Left renal cortex interstitium (tissue), 4 donors: ENCODE results near the gene SLC22A12. TPM values are rescaled to one million over a fixed set of nuclear protein-coding genes. Genes with fewer than 3 reads are reported as not detected.

Experiments used
- DNase-seq, 4 donors: peaks; one replicate each; pipeline ENCODE4 v3.0.0-alpha.2; 2013; ENCODE audit warnings: low read depth in 4 of 4, low spot score in 2 of 4, missing footprints in 1 of 4
- polyA plus RNA-seq, 4 donors: library from polyadenylated mRNA; unstranded; fragments of 120-200 nt; gene quantifications; one replicate each; pipeline ENCODE4 v1.2.1, GENCODE V29; 2013; ENCODE audit not compliant: insufficient read length in 4 of 4

SLC22A12 gene
- polyA plus RNA-seq, 4 donors, result 3.6 to 5.6 (median 5.5) TPM

- peak in 2 of 4 donors; percentile 67 to 80 for DNase-seq
Measured at GRCh38 chr11:64620381-64620971, 29.5 kb downstream of the SLC22A12 start.

- DNase-seq, result no peak
Measured at GRCh38 chr11:64621283-64622019, 30.4 kb downstream of the SLC22A12 start.

- no peak for DNase-seq
Measured at GRCh38 chr11:64622681-64623080, 31.7 kb downstream of the SLC22A12 start.

GRCh38 chr11:64624883-64625481, 34.0 kb downstream of the SLC22A12 start:
- DNase-seq, result no peak

- no peak for DNase-seq
Measured at GRCh38 chr11:64626637-64627036, 35.6 kb downstream of the SLC22A12 start.

GRCh38 chr11:64627371-64627770, 36.4 kb downstream of the SLC22A12 start:
- DNase-seq, result no peak

GRCh38 chr11:64628596-64628995, 37.6 kb downstream of the SLC22A12 start:
- DNase-seq, result no peak

GRCh38 chr11:64629103-64629502, 38.1 kb downstream of the SLC22A12 start:
- no peak for DNase-seq

- no peak for DNase-seq
Measured at GRCh38 chr11:64629796-64630562, 39.0 kb downstream of the SLC22A12 start.

GRCh38 chr11:64631675-64632074, 40.7 kb downstream of the SLC22A12 start:
- DNase-seq, result no peak

GRCh38 chr11:64632237-64632636, 41.2 kb downstream of the SLC22A12 start:
- DNase-seq, result no peak

- DNase-seq, result no peak
Measured at GRCh38 chr11:64632654-64633053, 41.6 kb downstream of the SLC22A12 start.

- no peak for DNase-seq
Measured at GRCh38 chr11:64633555-64634159, 42.6 kb downstream of the SLC22A12 start.

- no peak for DNase-seq
Measured at GRCh38 chr11:64637334-64638017, 46.5 kb downstream of the SLC22A12 start.

- DNase-seq, result peak in 1 of 4 donors; percentile 41
Measured at GRCh38 chr11:64638018-64638665, 47.1 kb downstream of the SLC22A12 start.

- no peak for DNase-seq
Measured at GRCh38 chr11:64638829-64639228, 47.8 kb downstream of the SLC22A12 start.

- DNase-seq, result no peak
Measured at GRCh38 chr11:64639885-64640284, 48.9 kb downstream of the SLC22A12 start.

- no peak for DNase-seq
Measured at GRCh38 chr11:64641596-64642417, 50.8 kb downstream of the SLC22A12 start.

- no peak for DNase-seq
Measured at GRCh38 chr11:64642418-64642735, 51.4 kb downstream of the SLC22A12 start.
